Esophagus squamous epithelium (tissue), 5 donors: ENCODE results near the gene HOXD8. TPM values are rescaled to one million over a fixed set of nuclear protein-coding genes. Genes with fewer than 3 reads are reported as not detected.

ENCODE experiments used
- DNase-seq: peaks from one replicate; lab custom pipeline; 2025; lab: John Stamatoyannopoulos, UW
- H3K27ac ChIP-seq, 4 donors: fragments of 200-600 bp; sonication (generic); one replicate each; pipeline ENCODE4 v1.5.1; 2016 to 2019; ENCODE audit warnings: mild to moderate bottlenecking in 1 of 4
- H3K27me3 ChIP-seq, 4 donors: fragments of 200-600 bp; sonication (generic); 1 replicate in 3 of 4; 2 replicates in 1 of 4; pipeline versions ENCODE4 v1.5.1 to v1.6.0; 2017 to 2021; ENCODE audit warnings: antibody characterized with exemption in 1 of 4
- H3K36me3 ChIP-seq, 3 donors: fragments of 200-600 bp; sonication (generic); one replicate each; pipeline ENCODE4 v1.5.1; 2016 to 2019
- H3K4me1 ChIP-seq, 3 donors: fragments of 200-600 bp; sonication (generic); one replicate each; pipeline ENCODE4 v1.5.1; 2017 to 2019
- H3K4me3 ChIP-seq, 4 donors: fragments of 200-600 bp; sonication (generic); 1 replicate in 3 of 4; 2 replicates in 1 of 4; pipeline ENCODE4 v1.5.1; 2016 to 2019; ENCODE audit warnings: mild to moderate bottlenecking in 2 of 4, moderate library complexity in 1 of 4
- H3K9me3 ChIP-seq, 3 donors: fragments of 200-600 bp; sonication (generic); one replicate each; pipeline ENCODE4 v1.5.1; 2016 to 2019
- CTCF ChIP-seq, 6 experiments: fragments of 450-650 bp in 4 of 6; fragments of 200-600 bp in 2 of 6; sonication (generic) in 2 of 6; IDR thresholded peaks; one replicate each; pipeline ENCODE4 v1.5.1; 2016 to 2019; ENCODE audit warnings: antibody characterized with exemption in 6 of 6, mild to moderate bottlenecking in 4 of 6, moderate library complexity in 4 of 6
- POLR2A ChIP-seq, 4 donors: fragments of 450-650 bp; IDR thresholded peaks; one replicate each; pipeline ENCODE4 v1.6.1; 2017; ENCODE audit warnings: antibody characterized with exemption in 4 of 4, mild to moderate bottlenecking in 4 of 4, moderate library complexity in 3 of 4
- WGBS, 2 donors: methylation state at CpG; one replicate each; pipeline ENCODE4 v1.1.5; 2018; 5-methylcytosine and 5-hydroxymethylcytosine counted together
- intact Hi-C: fragments of 100-400 bp; cut with DNase I; formaldehyde crosslinking; loops from one replicate; pipeline ENCODE4 v1.15.0; 2022
- total RNA-seq, 4 donors: library from RNA; depleted of rRNA; stranded (reverse); fragments of >200 nt; gene quantifications; one replicate each; pipeline ENCODE4 v1.1.0, GENCODE V29; 2016
- donor health status: DM: yes; HTN: yes; CAD: no.

The HOXD8 gene
- total RNA-seq, 4 donors from 2014 or later, result 1.2 to 4.6 (median 1.2) TPM; not detected in 1

- no peak for DNase-seq
Observed at GRCh38 chr2:176148751-176149421, 19.4 kb downstream of the HOXD8 start.

GRCh38 chr2:176149481-176149938, 20.0 kb downstream of the HOXD8 start:
- no peaks in the 10 kb centered on the region for H3K36me3 ChIP-seq
- 47 to 57% methylated on average over 22 of the region's 22 CpGs for WGBS, 2 donors
- H3K27ac ChIP-seq, result no peak overlapping the region
- H3K4me1 ChIP-seq, result peaks cover 4 to 35% (median 16%) of the 10 kb centered on the region in 3 donors
- H3K27me3 ChIP-seq, result peaks cover 10 to 100% (median 40%) of the 10 kb centered on the region in 4 donors
- H3K4me3 ChIP-seq, result no peak overlapping the region
- H3K9me3 ChIP-seq, result peaks cover 0 to 8% (median 0%) of the 10 kb centered on the region in 3 donors
- DNase-seq, result no peak
- TF ChIP-seq POLR2A (IDR thresholded peaks at IDR 0.05) (no peak), CTCF (IDR thresholded peaks at IDR 0.05) (no peak)
- intact Hi-C loops, result loop anchor here (10.0 kb wide), 1 partner anchor 305 kb away; no protein-coding TSS in a partner anchor

More at GRCh38 chr2:176148751-176149421, 19.4 kb downstream of the HOXD8 start:
- WGBS, 2 donors, result 24 to 35% methylated on average over 7 to 10 of the region's 11 CpGs
- Histone ChIP-seq H3K27ac (no peak overlapping the region), H3K4me1 (peaks cover 4 to 35% (median 16%) of the 10 kb centered on the region in 3 donors), H3K9me3 (peaks cover 0 to 8% (median 0%) of the 10 kb centered on the region in 3 donors), H3K27me3 (peaks cover 10 to 100% (median 38%) of the 10 kb centered on the region in 4 donors), H3K36me3 (no peaks in the 10 kb centered on the region), H3K4me3 (no peak overlapping the region)
- intact Hi-C loops, result loop anchor here (10.0 kb wide), 1 partner anchor 306 kb away; no protein-coding TSS in a partner anchor
- TF ChIP-seq POLR2A (IDR thresholded peaks at IDR 0.05) (no peak), CTCF (IDR thresholded peaks at IDR 0.05) (no peak)

GRCh38 chr2:176149939-176150583, 20.6 kb downstream of the HOXD8 start:
- intact Hi-C loops, result loop anchor here (10.0 kb wide), 1 partner anchor 305 kb away; no protein-coding TSS in a partner anchor
- DNase-seq, result no peak
- H3K4me1 ChIP-seq, result peaks cover 4 to 35% (median 16%) of the 10 kb centered on the region in 3 donors
- H3K36me3 ChIP-seq, result no peaks in the 10 kb centered on the region
- no peak for TF ChIP-seq POLR2A (IDR thresholded peaks at IDR 0.05)
- TF ChIP-seq CTCF (IDR thresholded peaks at IDR 0.05), result no peak
- 31 to 56% methylated on average over 17 to 22 of the region's 24 CpGs for WGBS, 2 donors
- peaks cover 10 to 100% (median 43%) of the 10 kb centered on the region in 4 donors for H3K27me3 ChIP-seq
- H3K9me3 ChIP-seq, result peaks cover 0 to 8% (median 0%) of the 10 kb centered on the region in 3 donors
- H3K4me3 ChIP-seq, result no peak overlapping the region
- no peak overlapping the region for H3K27ac ChIP-seq

- H3K27ac ChIP-seq, result no peak overlapping the region
- intact Hi-C loops, result no loop called here
- H3K9me3 ChIP-seq, result peaks cover 0 to 8% (median 0%) of the 10 kb centered on the region in 3 donors
- peaks cover 4 to 35% (median 16%) of the 10 kb centered on the region in 3 donors for H3K4me1 ChIP-seq
- no peaks in the 10 kb centered on the region for H3K36me3 ChIP-seq
- TF ChIP-seq CTCF (IDR thresholded peaks at IDR 0.05), result no peak
- no peak for TF ChIP-seq POLR2A (IDR thresholded peaks at IDR 0.05)
- H3K27me3 ChIP-seq, result peaks cover 10 to 100% (median 47%) of the 10 kb centered on the region in 4 donors
- 25 to 27% methylated on average over 2 of the region's 14 CpGs for WGBS, 2 donors
- H3K4me3 ChIP-seq, result no peak overlapping the region
- DNase-seq, result no peak
Observed at GRCh38 chr2:176150584-176151441, 21.3 kb downstream of the HOXD8 start.
